Astrocyte (in vitro differentiated cells and primary cell): Measurements from ENCODE around the gene GPRC5D. TPM values are rescaled to one million over a fixed set of nuclear protein-coding genes. Genes with fewer than 3 reads are reported as not detected.

Experiments used
- DNase-seq: peaks from one replicate; pipeline ENCODE4 v3.0.0-alpha.2; 2010; ENCODE audit warnings: low read depth
- FAIRE-seq: peaks from 2 replicates; lab custom pipeline; 2011; peaks lifted over from hg19 to GRCh38; lab: Jason Lieb, UNC
- H2AFZ ChIP-seq: 2 replicates; pipeline ENCODE4 v1.6.0; 2012; ENCODE audit warnings: low read depth, low read length, inconsistent platforms
- H3K27ac ChIP-seq: 2 replicates; pipeline ENCODE4 v1.5.1; 2011; ENCODE audit warnings: low read depth, low read length, inconsistent platforms
- H3K27me3 ChIP-seq: 2 replicates; pipeline ENCODE4 v1.6.0; 2011; ENCODE audit warnings: low read length, inconsistent platforms; ENCODE audit not compliant: insufficient read depth
- H3K36me3 ChIP-seq: 2 replicates; pipeline ENCODE4 v1.5.1; 2011; ENCODE audit warnings: low read length, inconsistent platforms; ENCODE audit not compliant: insufficient read depth
- H3K4me1 ChIP-seq: 2 replicates; pipeline ENCODE4 v1.5.1; 2011; ENCODE audit warnings: low read length, inconsistent platforms; ENCODE audit not compliant: insufficient read depth
- H3K4me2 ChIP-seq: 2 replicates; pipeline ENCODE4 v1.6.0; 2012; ENCODE audit warnings: low read length, inconsistent platforms
- H3K4me3 ChIP-seq: 2 replicates; pipeline ENCODE4 v1.5.1; 2011; ENCODE audit warnings: low read depth, mild to moderate bottlenecking, low read length, inconsistent platforms; ENCODE audit not compliant: insufficient read depth
- H3K79me2 ChIP-seq: 2 replicates; pipeline ENCODE4 v1.6.0; 2012; ENCODE audit warnings: mild to moderate bottlenecking, low read length, inconsistent platforms; ENCODE audit not compliant: insufficient read depth
- H3K9ac ChIP-seq: 2 replicates; pipeline ENCODE4 v1.6.0; 2012; ENCODE audit warnings: mild to moderate bottlenecking, low read length, inconsistent platforms
- H3K9me3 ChIP-seq: 2 replicates; pipeline ENCODE4 v1.5.1; 2012; ENCODE audit warnings: low read depth, mild to moderate bottlenecking, low read length, inconsistent platforms; ENCODE audit not compliant: insufficient read depth
- H4K20me1 ChIP-seq: 2 replicates; pipeline ENCODE4 v1.6.0; 2012; ENCODE audit warnings: low read length, inconsistent platforms; ENCODE audit not compliant: insufficient read depth
- H3K27ac Mint-ChIP-seq: one replicate; pipeline ENCODE4 v1.8.0; 2021; ENCODE audit warnings: mild to moderate bottlenecking, mixed read lengths; ENCODE audit not compliant: unreplicated experiment
- H3K27me3 Mint-ChIP-seq: one replicate; pipeline ENCODE4 v1.8.0; 2021; ENCODE audit warnings: low read depth, mixed read lengths; ENCODE audit not compliant: unreplicated experiment
- H3K36me3 Mint-ChIP-seq: one replicate; pipeline ENCODE4 v1.8.0; 2021; ENCODE audit warnings: low read depth, mixed read lengths; ENCODE audit not compliant: unreplicated experiment
- H3K4me1 Mint-ChIP-seq: one replicate; pipeline ENCODE4 v1.8.0; 2021; ENCODE audit warnings: low read depth, mixed read lengths; ENCODE audit not compliant: unreplicated experiment
- H3K4me3 Mint-ChIP-seq: one replicate; pipeline ENCODE4 v1.8.0; 2021; ENCODE audit warnings: mild to moderate bottlenecking, moderate library complexity, mixed read lengths; ENCODE audit not compliant: unreplicated experiment
- H3K9me3 Mint-ChIP-seq: one replicate; pipeline ENCODE4 v1.8.0; 2021; ENCODE audit warnings: mild to moderate bottlenecking, mixed read lengths; ENCODE audit not compliant: unreplicated experiment
- EZH2 ChIP-seq: IDR thresholded peaks from 2 replicates; pipeline ENCODE4 v1.6.1; 2012; ENCODE audit warnings: mild to moderate bottlenecking, low read length, inconsistent platforms; ENCODE audit not compliant: insufficient read depth
- total RNA-seq: library from RNA; stranded (reverse); gene quantifications from 2 replicates; pipeline ENCODE4 v1.2.1, GENCODE V29; 2021
- TF ChIP-seq, protein P1 (sequence below): IDR thresholded peaks from 2 replicates; pipeline ENCODE4 v1.5.1; 2011; ENCODE audit warnings: low read depth, mild to moderate bottlenecking, inconsistent platforms, low read length, moderate library complexity; ENCODE audit not compliant: insufficient read depth

GPRC5D gene
- total RNA-seq, 1 donor from 2014 or later, result not detected

DNA sequence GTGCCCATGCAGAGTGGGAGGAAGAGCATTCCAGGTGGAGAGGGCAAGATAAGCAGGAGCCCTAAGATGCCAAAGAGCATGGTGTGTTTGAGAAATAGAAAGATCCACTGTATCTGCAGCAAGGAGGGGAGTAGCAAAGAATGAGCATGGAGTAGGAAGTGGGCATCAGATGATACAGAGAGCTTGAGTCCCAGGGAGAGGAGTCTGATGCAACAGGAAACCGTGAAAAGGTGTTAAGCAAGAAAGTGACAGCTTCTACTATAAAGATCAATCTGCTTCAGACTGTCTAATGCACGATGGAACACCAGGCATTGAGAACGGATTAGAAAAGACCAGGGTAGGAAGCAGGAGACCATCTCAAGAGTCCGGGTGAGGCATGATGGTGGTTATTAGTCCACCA is 12.3 kb upstream of the GPRC5D start:
- H3K4me3 Mint-ChIP-seq, result no peak overlapping the region
- DNase-seq (no peak), FAIRE-seq (no peak)
- H3K4me1 Mint-ChIP-seq, result no peaks in the 10 kb centered on the region
- Histone ChIP-seq H4K20me1 (no peaks in the 10 kb centered on the region), H3K9me3 (no peaks in the 10 kb centered on the region), H3K27me3 (no peaks in the 10 kb centered on the region), H3K79me2 (no peaks in the 10 kb centered on the region), H2AFZ (no peak overlapping the region), H3K4me2 (no peak overlapping the region), H3K9ac (no peak overlapping the region), H3K4me1 (no peaks in the 10 kb centered on the region), H3K36me3 (no peaks in the 10 kb centered on the region), H3K27ac (no peak overlapping the region), H3K4me3 (no peak overlapping the region)
- TF ChIP-seq EZH2, result no peak
- TF ChIP-seq, protein P1, sequence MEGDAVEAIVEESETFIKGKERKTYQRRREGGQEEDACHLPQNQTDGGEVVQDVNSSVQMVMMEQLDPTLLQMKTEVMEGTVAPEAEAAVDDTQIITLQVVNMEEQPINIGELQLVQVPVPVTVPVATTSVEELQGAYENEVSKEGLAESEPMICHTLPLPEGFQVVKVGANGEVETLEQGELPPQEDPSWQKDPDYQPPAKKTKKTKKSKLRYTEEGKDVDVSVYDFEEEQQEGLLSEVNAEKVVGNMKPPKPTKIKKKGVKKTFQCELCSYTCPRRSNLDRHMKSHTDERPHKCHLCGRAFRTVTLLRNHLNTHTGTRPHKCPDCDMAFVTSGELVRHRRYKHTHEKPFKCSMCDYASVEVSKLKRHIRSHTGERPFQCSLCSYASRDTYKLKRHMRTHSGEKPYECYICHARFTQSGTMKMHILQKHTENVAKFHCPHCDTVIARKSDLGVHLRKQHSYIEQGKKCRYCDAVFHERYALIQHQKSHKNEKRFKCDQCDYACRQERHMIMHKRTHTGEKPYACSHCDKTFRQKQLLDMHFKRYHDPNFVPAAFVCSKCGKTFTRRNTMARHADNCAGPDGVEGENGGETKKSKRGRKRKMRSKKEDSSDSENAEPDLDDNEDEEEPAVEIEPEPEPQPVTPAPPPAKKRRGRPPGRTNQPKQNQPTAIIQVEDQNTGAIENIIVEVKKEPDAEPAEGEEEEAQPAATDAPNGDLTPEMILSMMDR, result no peak
- peaks cover 6% of the 10 kb centered on the region for H3K9me3 Mint-ChIP-seq
- H3K27me3 Mint-ChIP-seq, result no peaks in the 10 kb centered on the region
- H3K36me3 Mint-ChIP-seq, result peaks cover 6% of the 10 kb centered on the region
- H3K27ac Mint-ChIP-seq, result no peak overlapping the region

DNA sequence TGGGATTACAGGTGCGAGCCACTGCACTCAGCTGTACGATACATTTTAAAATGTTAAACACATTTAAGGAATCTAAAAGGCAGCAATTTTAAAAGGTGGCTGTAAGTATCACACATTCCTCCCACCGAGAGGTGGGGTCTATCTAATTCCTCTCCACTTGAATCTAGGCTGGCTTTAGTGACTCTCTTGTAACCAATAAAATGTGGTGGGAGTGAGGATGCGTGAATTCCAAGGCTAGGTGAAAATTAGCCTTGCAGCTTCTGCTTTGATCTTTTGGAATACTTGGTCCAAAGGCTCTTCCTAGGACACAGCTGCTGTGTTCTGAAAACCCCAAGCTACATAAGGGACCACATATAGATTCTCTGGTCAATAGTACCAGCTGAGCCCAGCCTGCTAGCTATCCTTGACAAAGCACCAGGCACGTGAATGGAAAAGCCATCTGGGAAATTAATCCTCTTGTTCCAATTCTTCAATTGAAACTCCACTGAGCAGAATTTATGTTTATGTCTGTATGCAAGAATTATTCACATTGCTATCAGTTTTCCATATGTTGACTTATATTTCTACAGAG is 8.8 kb upstream of the GPRC5D start:
- no peaks in the 10 kb centered on the region for H3K4me1 Mint-ChIP-seq
- FAIRE-seq (no peak), DNase-seq (no peak)
- no peak overlapping the region for H3K27ac Mint-ChIP-seq
- H3K9ac ChIP-seq, result no peak overlapping the region
- no peaks in the 10 kb centered on the region for H3K9me3 ChIP-seq
- H3K27me3 Mint-ChIP-seq, result no peaks in the 10 kb centered on the region
- H3K36me3 Mint-ChIP-seq, result no peaks in the 10 kb centered on the region
- H3K27me3 ChIP-seq, result no peaks in the 10 kb centered on the region
- peaks cover 6% of the 10 kb centered on the region for H3K9me3 Mint-ChIP-seq
- no peak overlapping the region for H3K4me3 ChIP-seq
- H3K4me1 ChIP-seq, result no peaks in the 10 kb centered on the region
- H3K4me2 ChIP-seq, result no peak overlapping the region
- H3K79me2 ChIP-seq, result no peaks in the 10 kb centered on the region
- TF ChIP-seq, protein P1, result no peak
- TF ChIP-seq EZH2, result no peak
- no peaks in the 10 kb centered on the region for H3K36me3 ChIP-seq
- no peak overlapping the region for H3K4me3 Mint-ChIP-seq
- H3K27ac ChIP-seq, result no peak overlapping the region
- H4K20me1 ChIP-seq, result no peaks in the 10 kb centered on the region
- H2AFZ ChIP-seq, result no peak overlapping the region

DNA sequence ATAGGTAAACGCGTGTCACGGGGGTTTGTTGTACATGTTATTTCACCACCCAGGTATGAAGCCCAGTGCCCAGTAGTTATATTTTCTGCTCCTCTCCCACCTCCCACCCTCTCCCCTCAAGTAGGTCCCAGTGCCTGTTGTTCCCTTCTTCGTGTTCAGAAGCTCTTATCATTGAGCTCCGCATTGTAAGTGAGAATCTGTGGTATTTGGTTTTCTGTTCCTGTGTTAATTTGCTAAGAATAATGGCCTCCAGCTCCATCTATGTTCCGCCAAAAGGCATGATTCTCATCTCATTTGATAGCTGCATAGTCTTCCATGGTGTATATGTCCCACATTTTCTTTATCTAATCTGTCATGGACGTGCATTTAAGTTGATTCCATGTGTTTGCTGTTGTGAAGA is 6.9 kb upstream of the GPRC5D start:
- Histone ChIP-seq H3K36me3 (no peaks in the 10 kb centered on the region), H3K4me2 (no peak overlapping the region), H4K20me1 (no peaks in the 10 kb centered on the region), H2AFZ (no peak overlapping the region), H3K27me3 (no peaks in the 10 kb centered on the region), H3K9me3 (no peaks in the 10 kb centered on the region), H3K4me3 (no peak overlapping the region), H3K79me2 (no peaks in the 10 kb centered on the region), H3K9ac (no peak overlapping the region), H3K27ac (no peak overlapping the region), H3K4me1 (no peaks in the 10 kb centered on the region)
- Mint-ChIP-seq H3K27me3 (no peaks in the 10 kb centered on the region), H3K36me3 (no peaks in the 10 kb centered on the region), H3K4me1 (peaks cover 3% of the 10 kb centered on the region), H3K9me3 (no peaks in the 10 kb centered on the region), H3K4me3 (no peak overlapping the region), H3K27ac (no peak overlapping the region)
- TF ChIP-seq, protein P1, result no peak
- TF ChIP-seq EZH2, result no peak
- no peak for FAIRE-seq
- no peak for DNase-seq
